HG03432 (cell line): ENCODE data around the gene ADAM12.

ENCODE experiments used
- ATAC-seq: cut with Tn5 transposase; IDR thresholded peaks from one replicate; pipeline ENCODE4 v1.9.1; 2021; ENCODE audit warnings: mild to moderate bottlenecking, moderate library complexity; ENCODE audit not compliant: unreplicated experiment

Gene ADAM12

GRCh38 chr10:126156012-126156411 is 232.3 kb downstream of the ADAM12 start:
- no peak for ATAC-seq

- no peak for ATAC-seq
These were observed 232.7 kb downstream of the ADAM12 start for GRCh38 chr10:126155528-126155927.

DNA sequence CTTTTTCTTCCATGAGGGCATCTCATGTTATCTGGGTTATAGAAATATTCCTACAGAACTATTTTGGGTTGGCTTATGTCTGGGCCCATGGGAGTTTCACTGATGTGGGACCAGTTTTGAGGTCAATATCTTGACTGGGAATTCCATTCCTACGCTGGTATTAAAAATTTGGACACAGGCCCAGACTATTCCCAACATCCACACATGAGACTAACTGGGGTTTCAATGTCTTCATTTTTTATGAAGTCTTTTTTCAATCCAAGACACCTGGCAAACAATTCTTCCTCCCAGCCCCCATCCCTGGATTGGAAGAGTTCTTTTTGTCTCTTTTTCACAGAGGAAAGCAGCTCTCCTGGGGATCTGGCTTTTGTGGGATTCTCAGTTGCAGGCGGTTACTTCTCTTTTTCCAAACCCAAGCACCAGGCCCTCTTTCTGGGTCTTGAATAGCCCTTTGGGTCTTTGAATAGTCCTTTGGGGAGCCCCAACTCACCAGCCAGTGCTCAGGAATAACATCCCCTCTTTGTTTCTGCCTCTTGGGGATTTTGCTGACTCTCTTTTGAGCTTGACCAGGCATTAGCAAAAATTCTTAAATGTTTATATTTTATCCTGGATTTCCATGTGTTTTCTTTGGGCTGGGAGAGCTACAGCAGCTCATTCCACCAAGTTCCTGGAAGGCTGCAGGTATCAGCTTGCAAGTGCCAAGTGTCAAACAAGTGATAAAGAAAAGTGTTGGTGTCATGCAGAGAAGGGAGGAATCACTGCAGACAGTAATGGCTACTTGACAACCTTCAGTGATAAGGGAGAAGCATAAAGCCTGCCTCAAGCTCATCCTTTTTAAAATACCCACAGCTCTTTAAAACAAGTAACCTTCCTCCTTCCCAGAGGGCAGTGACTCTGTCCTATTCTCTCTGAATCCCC is 234.3 kb downstream of the ADAM12 start:
- no peak for ATAC-seq

- ATAC-seq = no peak
These were observed 240.2 kb downstream of the ADAM12 start for GRCh38 chr10:126147866-126148587.

DNA sequence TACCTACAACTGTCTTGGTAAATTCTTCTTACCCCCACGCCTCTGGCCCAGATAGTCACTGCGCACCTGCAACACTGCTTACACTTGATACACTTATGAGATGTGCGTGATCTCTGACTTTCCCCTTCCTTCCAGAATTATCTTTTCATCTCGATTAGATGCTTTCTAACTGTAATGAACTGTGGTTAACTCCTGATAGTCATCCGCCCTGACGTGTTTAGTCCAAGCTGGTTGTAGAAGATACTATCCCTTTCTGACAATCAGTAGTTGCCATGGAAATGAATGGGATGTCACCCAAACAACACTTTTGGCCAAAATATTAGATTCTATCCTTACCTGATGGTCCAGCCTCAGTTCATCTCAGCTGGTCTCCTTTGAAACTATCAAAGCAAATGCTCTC is 241.5 kb downstream of the ADAM12 start:
- no peak for ATAC-seq

GRCh38 chr10:126143117-126143516 is 245.2 kb downstream of the ADAM12 start:
- ATAC-seq = no peak

DNA sequence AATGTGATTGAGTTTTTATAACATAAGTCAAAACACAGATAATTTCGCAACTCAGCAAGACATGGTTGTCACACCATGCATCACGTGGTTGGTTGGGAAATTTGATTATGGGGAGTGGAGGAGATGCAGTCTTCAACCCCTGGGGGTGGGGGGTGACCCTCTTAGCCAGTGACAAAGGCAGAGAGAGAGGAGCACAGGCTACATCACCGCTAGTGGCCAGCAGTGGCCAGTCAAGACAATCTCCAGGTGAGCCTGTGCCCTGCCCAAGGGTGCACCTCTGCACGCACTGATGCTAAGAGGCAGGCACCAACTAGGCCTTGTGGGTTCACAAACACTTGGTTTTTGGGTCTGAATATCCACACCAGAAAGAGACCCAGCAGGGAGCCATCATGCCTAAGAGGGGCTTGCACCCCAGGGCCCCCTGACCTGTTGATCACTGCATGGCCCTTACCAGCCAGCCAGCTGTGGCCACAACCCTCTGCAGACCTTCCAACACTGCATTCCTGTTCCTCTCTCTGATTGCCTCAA is 247.5 kb downstream of the ADAM12 start:
- ATAC-seq = no peak

DNA sequence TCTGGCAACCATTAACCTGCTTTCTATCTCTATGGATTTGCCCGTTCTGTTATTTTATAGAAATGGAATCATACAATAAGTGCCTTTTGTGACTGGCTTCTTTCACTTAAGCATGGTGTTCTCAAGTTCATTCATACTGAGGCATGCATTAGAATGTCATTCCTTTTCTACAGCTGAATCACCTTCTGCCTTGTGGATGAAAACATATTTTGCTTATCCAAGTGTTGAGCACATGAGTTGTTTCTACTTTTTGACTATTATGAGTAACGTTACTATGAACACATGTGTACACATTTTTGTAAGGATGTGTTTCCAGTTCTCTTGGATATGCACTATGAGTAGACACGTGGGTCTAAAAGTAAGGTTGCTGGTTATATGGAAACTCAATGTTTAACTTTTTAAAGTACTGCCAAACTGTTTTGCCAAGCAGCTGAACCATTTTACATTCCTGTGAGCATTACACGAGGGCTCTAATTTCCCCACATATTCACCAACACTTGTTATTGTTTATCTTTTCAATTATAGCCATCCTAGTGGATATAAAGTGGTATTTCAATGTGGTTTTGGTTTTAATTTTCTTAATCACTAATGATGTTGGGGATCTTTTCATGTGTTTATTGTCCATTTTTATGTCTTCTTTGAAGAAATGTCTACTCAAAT is 250.6 kb downstream of the ADAM12 start:
- ATAC-seq = no peak

DNA sequence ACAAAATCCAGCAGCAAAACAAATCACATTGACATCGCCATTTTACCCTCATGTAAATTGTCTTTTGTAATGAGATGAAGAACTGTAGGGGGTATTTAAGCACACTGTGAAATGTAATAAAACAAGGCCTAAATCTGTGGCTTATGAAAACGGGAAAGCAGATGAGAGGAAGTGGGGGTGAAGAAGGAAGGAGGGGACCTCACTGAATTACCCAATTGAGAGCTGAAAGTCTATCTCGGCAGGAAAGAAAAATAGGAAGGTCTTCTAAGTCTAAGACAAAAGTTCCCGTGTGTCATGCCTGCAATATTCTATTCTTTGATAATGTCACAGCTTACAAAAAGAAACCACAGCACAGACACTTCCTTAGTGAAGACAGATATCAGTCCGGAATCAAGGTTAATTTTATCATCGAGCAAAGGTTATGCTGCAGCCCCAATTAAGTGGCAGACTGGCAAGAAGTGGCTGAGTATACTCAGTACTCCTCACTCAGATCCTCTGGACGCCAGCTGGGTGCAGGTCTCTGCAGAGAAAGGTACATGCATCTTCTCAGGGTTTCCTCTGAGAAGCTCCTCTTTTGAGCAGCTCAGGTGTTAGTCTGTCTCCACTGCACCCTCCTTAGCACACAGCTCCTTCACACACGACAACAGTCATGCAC is 252.2 kb downstream of the ADAM12 start:
- no peak for ATAC-seq

DNA sequence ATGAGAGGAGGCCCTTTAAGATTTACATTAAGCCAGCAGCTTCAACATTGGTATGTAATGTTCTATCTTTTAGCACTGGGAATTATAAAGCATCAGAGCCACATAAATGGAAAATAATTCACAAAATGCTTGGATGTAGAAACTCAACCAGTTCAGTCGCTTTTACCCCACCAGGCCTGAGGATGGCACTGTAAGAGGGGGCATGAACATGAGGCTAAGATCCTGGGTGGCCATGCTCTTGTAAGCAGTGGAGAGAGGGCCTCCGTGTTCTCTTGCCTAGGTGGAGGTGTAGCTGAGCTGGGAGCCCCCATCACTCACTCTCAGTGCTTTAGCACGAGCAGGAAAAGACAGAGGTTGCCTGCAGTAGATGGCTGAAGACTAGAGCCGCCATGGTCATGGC is 253.1 kb downstream of the ADAM12 start:
- no peak for ATAC-seq

DNA sequence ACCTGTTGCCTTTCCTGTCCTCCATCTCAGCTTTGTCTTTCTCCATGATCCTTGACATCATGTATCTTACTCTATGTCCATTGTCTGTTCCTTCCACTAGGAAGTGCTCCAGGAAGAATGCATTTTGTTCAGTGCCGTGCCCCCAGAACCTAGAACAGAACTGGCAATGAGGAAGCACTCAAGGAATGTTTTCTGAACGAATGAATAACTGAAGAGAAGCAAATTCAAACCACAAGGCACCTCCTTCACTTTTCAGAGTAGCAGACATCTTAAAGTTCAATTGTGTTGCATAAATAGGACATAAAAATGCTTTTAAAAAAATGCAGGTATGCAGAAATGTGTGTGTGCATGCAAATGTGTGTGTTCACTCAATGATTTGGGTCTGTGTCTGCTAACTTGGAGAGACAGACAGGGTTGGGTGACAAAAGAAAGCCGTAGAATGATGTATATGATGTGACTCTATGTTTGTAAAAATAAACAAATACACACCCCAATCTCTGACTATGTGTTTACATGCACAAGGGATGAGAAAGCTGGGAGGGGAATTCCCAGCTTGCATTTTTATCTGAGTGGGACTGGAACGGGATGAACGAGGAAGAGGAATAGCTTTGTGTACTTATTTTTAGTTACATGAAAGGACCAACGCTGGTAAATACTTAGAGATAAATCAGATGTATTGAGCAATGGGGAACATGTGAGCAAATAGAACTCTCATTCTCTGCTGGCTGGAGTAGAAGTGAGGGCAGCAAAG is 254.2 kb downstream of the ADAM12 start:
- no peak for ATAC-seq

GRCh38 chr10:126133082-126133620 is 255.1 kb downstream of the ADAM12 start:
- ATAC-seq = no peak

- no peak for ATAC-seq
These were observed 256.9 kb downstream of the ADAM12 start for GRCh38 chr10:126131341-126131740.

DNA sequence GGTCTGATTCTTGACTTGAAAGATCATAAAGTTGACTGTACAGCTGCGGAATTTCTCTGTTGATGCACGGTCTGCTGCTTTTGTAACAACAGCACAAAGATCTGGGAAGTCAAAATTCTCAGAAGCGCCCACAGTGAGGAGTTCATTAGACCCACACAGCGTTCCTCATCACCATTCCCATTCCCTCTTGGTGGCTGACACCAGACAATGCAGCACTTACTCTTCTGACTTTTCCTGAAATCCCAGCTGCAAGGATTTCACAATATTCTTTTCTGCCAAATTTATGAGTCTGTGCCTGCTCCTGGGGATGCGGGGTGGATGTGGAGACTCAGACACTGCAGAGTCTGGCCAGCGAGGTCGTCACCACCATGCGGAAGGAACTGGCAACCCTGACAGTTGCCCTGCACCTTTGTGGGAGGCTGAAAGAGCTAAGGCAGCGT is 258.0 kb downstream of the ADAM12 start:
- ATAC-seq = no peak

DNA sequence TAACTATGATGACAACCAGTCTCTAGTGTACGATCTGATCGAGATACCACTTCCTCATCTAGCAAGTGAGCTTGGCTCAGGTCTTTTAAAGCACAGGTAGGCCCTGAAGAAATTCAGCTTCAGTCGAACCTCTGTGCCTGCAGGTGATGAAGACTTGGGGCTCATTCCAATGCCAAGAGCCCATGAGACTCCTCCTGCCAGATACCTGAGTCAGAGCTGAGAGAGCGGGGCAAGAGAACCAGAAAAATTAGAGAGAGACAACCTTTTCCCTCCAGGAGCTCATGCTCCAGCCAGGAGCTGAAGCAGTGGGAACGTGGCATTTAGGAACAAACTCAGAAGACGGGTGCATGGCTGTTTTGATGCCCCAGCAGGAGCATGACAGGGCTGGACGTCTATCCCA is 259.3 kb downstream of the ADAM12 start:
- no peak for ATAC-seq

DNA sequence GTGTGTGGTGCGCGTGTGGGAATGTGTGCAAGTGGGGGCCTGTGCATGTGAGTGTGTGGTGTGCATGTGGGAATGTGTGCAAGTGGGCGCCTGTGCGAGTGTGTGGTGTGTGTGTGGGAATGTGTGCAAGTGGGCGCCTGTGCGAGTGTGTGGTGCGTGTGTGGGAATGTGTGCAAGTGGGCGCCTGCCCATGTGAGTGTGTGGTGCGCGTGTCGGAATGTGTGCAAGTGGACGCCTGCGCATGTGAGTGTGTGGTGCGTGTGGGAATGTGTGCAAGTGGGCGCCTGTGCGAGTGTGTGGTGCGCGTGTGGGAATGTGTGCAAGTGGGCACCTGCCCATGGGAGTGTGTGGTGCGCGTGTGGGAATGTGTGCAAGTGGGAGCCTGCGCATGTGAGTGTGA is 259.7 kb downstream of the ADAM12 start:
- ATAC-seq = no peak

- no peak for ATAC-seq
These were observed 260.7 kb downstream of the ADAM12 start for GRCh38 chr10:126127481-126128029.

DNA sequence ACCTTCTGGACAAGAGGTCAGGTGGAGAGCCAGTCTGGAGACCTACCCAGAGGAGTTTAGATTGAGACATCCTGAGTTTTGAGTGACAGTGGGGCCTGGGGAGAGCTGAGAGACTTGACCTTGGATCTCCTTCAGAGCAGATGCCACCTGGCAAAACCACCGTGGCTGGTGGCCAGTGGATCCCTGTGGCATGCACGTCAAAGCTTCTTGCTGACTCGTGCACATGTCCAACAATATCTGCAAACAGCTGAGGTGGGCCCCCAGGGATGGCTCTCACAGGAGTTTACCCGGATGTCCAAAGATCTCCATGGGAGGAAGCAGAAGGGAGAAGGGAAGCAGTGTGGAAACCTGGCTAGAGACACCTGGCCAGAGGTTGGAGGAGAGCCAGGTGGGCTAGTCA is 261.4 kb downstream of the ADAM12 start:
- ATAC-seq = no peak

GRCh38 chr10:126126023-126126422 is 262.3 kb downstream of the ADAM12 start:
- ATAC-seq = no peak
